GDM1 (cell line): Measurements from ENCODE around the gene KCNJ16.

Experiments
- DNase-seq: peaks from one replicate; lab custom pipeline; 2025; lab: John Stamatoyannopoulos, UW

KCNJ16 gene

GRCh38 chr17:70169709-70170597 is 94.9 kb downstream of the KCNJ16 start:
- no peak for DNase-seq

GRCh38 chr17:70171159-70171558 is 96.1 kb downstream of the KCNJ16 start:
- DNase-seq: no peak

- no peak for DNase-seq
Measured at GRCh38 chr17:70172449-70172848, 97.4 kb downstream of the KCNJ16 start.

GRCh38 chr17:70172923-70173322 is 97.9 kb downstream of the KCNJ16 start:
- no peak for DNase-seq

- no peak for DNase-seq
Measured at GRCh38 chr17:70173681-70174080, 98.7 kb downstream of the KCNJ16 start.

GRCh38 chr17:70181376-70181775 is 106.4 kb downstream of the KCNJ16 start:
- DNase-seq: no peak

- no peak for DNase-seq
Measured at GRCh38 chr17:70181866-70182265, 106.8 kb downstream of the KCNJ16 start.

- no peak for DNase-seq
Measured at GRCh38 chr17:70183508-70183907, 108.5 kb downstream of the KCNJ16 start.

GRCh38 chr17:70184207-70184606 is 109.2 kb downstream of the KCNJ16 start:
- DNase-seq: no peak

GRCh38 chr17:70184770-70185169 is 109.7 kb downstream of the KCNJ16 start:
- DNase-seq: no peak
